Mucosa of stomach (tissue), 1 donor: ENCODE data around the gene COL4A3.

ENCODE experiments used
- H3K27me3 ChIP-seq: one replicate; pipeline ENCODE4 v1.7.0; 2013; ENCODE audit warnings: mild to moderate bottlenecking, low read length; ENCODE audit not compliant: control insufficient read depth, insufficient read depth
- H3K36me3 ChIP-seq: one replicate; pipeline ENCODE4 v1.7.0; 2013; ENCODE audit warnings: low read length; ENCODE audit not compliant: control insufficient read depth, insufficient read depth
- H3K4me1 ChIP-seq: one replicate; pipeline ENCODE4 v1.7.0; 2013; ENCODE audit warnings: mild to moderate bottlenecking, low read length; ENCODE audit not compliant: control insufficient read depth, insufficient read depth
- H3K4me3 ChIP-seq: one replicate; pipeline ENCODE4 v1.7.0; 2013; ENCODE audit warnings: low read length
- H3K9ac ChIP-seq: one replicate; pipeline ENCODE4 v1.7.0; 2013; ENCODE audit warnings: mild to moderate bottlenecking, low read length, moderate library complexity
- H3K9me3 ChIP-seq: one replicate; pipeline ENCODE4 v1.7.0; 2013; ENCODE audit warnings: mild to moderate bottlenecking, low read length, moderate library complexity; ENCODE audit not compliant: control insufficient read depth
- donor health status: Pancreatic carcinoma.

Gene COL4A3

DNA sequence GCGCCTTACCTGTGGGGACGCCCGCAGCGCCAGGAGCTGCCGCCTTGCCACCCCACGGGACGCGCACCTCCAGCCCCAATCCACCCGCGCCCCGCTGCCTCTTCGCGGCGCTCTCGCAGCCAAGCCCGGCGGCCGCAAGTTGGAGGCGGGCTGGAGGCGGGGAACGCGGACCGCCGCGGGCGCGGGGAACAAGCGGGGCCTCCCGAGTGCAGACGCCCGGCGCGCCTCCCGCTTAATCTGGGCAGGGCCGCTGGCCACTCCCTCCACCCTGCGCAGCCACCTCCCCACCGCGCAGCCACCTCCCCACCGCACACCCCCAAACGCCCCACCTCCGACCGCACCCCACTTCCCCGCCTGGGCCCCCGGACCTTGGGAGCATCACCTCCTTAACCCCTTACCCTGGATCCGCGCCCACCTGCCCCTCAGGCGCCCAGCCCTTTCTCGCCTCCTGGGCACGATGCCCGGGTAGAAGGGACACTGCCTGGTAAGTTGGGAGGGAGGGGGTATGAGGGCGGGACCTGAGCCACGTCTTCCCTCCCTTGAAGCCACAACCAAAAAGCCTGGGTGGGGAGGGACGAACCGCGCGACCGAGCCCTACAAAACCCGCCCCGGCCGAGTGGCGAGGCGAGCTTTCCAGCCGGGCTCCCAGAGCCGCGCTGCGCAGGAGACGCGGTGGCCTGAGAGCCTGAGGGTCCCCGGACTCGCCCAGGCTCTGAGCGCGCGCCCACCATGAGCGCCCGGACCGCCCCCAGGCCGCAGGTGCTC is at the start of gene COL4A3, which contains the start of gene COL4A4:
Gene COL4A3 (plus strand): TSS at position 627 of the 765 bp plus-strand sequence. CDS start 103 bp downstream, at position 730.
Gene COL4A4 (minus strand): TSS at position 208 of the 765 bp plus-strand sequence. CDS start 16,722 bp downstream, outside the sequence.
- Histone ChIP-seq H3K9me3 (no peaks in the 10 kb centered on the region), H3K4me1 (peaks cover 3% of the 10 kb centered on the region), H3K9ac (no peak within 1 kb of the TSS), H3K4me3 (no peak within 1 kb of the TSS), H3K27me3 (peaks cover 56% of the 10 kb centered on the region), H3K36me3 (no peaks in the 10 kb centered on the region)

GRCh38 chr2:227115761-227116160 is 48.7 kb upstream of the COL4A3 start:
- H3K36me3 ChIP-seq: no peaks in the 10 kb centered on the region
- H3K9ac ChIP-seq: no peak overlapping the region
- no peak overlapping the region for H3K4me3 ChIP-seq
- no peaks in the 10 kb centered on the region for H3K27me3 ChIP-seq
- no peaks in the 10 kb centered on the region for H3K9me3 ChIP-seq
- H3K4me1 ChIP-seq: no peaks in the 10 kb centered on the region

DNA sequence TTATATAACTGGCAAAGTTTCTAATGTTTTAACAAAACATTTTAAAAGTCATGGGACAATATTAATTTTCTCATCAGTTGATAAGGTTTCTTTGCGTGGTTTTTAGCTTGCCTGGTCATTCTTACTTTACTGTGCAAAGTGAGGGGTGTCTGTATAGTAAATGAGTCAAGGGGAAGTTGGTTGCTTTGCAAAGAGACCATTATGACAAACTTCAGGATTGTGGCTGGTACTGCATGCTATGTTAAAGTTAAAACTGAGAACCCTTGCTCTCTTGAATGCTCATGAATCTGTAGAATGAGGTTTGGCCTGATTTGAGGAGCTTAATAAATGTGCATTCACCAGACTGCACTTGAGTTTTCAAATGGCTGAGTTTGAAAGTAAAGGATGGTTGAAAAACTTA is 47.4 kb upstream of the COL4A3 start:
- no peaks in the 10 kb centered on the region for H3K9me3 ChIP-seq
- no peak overlapping the region for H3K4me3 ChIP-seq
- no peak overlapping the region for H3K9ac ChIP-seq
- no peaks in the 10 kb centered on the region for H3K27me3 ChIP-seq
- no peaks in the 10 kb centered on the region for H3K36me3 ChIP-seq
- H3K4me1 ChIP-seq: no peaks in the 10 kb centered on the region

DNA sequence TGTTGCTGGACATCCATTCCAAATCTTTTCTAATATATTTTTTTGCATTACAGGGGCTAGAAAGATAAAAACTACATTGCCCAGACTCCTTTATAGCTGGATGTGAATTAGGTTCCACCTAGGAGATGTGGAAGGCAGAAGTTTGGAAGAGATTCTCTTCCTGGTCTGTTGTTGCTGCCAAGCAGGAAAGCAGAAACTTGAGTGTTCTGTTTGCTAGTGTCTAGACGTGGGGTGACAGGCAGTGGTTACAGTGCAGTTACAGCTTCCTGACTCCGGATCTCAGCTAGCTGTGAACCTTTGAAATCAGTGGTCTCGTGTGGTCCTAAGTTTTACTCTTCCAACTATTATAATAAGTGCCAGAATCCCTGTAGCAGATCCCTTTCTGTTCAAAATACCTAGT is 46.6 kb upstream of the COL4A3 start:
- H3K4me3 ChIP-seq: no peak overlapping the region
- H3K27me3 ChIP-seq: no peaks in the 10 kb centered on the region
- no peaks in the 10 kb centered on the region for H3K4me1 ChIP-seq
- H3K9me3 ChIP-seq: no peaks in the 10 kb centered on the region
- no peaks in the 10 kb centered on the region for H3K36me3 ChIP-seq
- H3K9ac ChIP-seq: no peak overlapping the region

GRCh38 chr2:227118353-227118752 is 46.1 kb upstream of the COL4A3 start:
- Histone ChIP-seq H3K27me3 (no peaks in the 10 kb centered on the region), H3K9me3 (no peaks in the 10 kb centered on the region), H3K36me3 (no peaks in the 10 kb centered on the region)

GRCh38 chr2:227123697-227124096 is 40.7 kb upstream of the COL4A3 start:
- Histone ChIP-seq H3K9me3 (no peaks in the 10 kb centered on the region), H3K9ac (no peak overlapping the region), H3K4me1 (no peaks in the 10 kb centered on the region), H3K36me3 (no peaks in the 10 kb centered on the region), H3K27me3 (peaks cover 6% of the 10 kb centered on the region), H3K4me3 (no peak overlapping the region)

More at GRCh38 chr2:227118353-227118752, 46.1 kb upstream of the COL4A3 start:
- Histone ChIP-seq H3K4me1 (no peaks in the 10 kb centered on the region), H3K9ac (no peak overlapping the region), H3K4me3 (no peak overlapping the region)

DNA sequence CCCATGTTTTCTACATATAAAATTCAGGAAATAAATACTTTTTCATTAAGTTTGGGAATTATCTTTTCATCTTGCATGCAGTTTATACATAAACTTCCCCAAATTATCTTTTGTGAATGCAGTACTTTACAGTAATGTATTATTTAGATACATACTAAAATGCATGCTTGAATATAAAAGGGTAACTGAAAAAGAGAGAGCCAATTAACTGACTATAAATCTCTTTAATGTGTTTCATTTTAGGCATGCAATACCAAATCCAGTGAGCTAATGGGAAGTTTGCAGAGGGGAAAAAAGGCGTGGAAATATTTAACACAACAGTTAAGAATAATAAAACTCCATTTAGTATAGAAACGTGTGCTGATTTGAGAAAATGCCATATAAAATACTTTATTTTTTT is 39.6 kb upstream of the COL4A3 start:
- H3K27me3 ChIP-seq: peaks cover 6% of the 10 kb centered on the region
- no peaks in the 10 kb centered on the region for H3K4me1 ChIP-seq
- H3K9ac ChIP-seq: no peak overlapping the region
- no peaks in the 10 kb centered on the region for H3K36me3 ChIP-seq
- no peak overlapping the region for H3K4me3 ChIP-seq
- no peaks in the 10 kb centered on the region for H3K9me3 ChIP-seq

GRCh38 chr2:227125506-227125905 is 38.9 kb upstream of the COL4A3 start:
- Histone ChIP-seq H3K27me3 (peaks cover 6% of the 10 kb centered on the region), H3K9ac (no peak overlapping the region), H3K4me3 (no peak overlapping the region), H3K36me3 (no peaks in the 10 kb centered on the region), H3K4me1 (no peaks in the 10 kb centered on the region), H3K9me3 (no peaks in the 10 kb centered on the region)

GRCh38 chr2:227127201-227127600 is 37.2 kb upstream of the COL4A3 start:
- Histone ChIP-seq H3K9me3 (no peaks in the 10 kb centered on the region), H3K9ac (no peak overlapping the region), H3K36me3 (no peaks in the 10 kb centered on the region), H3K4me3 (no peak overlapping the region), H3K27me3 (peaks cover 6% of the 10 kb centered on the region), H3K4me1 (no peaks in the 10 kb centered on the region)

GRCh38 chr2:227130636-227131035 is 33.8 kb upstream of the COL4A3 start:
- Histone ChIP-seq H3K4me1 (no peaks in the 10 kb centered on the region), H3K9me3 (no peaks in the 10 kb centered on the region), H3K27me3 (peaks cover 6% of the 10 kb centered on the region), H3K9ac (no peak overlapping the region), H3K36me3 (no peaks in the 10 kb centered on the region), H3K4me3 (no peak overlapping the region)

DNA sequence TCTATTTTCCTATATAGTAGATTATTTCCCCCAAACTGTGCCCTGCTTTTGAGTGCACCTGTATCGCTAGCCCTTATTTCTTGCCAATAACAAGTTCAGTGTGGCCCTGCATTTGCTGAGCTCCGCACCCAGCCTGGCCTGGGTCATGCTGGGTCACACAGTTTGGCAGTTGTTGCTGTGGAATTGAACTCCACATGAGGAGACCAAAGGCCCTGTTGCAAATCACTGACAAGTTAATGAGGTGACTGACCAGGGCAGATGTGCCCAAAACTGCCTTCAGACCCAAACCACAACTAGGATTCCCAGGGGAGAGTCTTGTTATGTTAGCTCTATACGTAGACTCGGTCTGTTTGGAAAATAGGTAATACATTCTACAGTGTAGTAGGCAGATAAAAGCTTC is 31.4 kb upstream of the COL4A3 start:
- Histone ChIP-seq H3K9me3 (no peaks in the 10 kb centered on the region), H3K27me3 (peaks cover under 1% of the 10 kb centered on the region), H3K36me3 (no peaks in the 10 kb centered on the region), H3K9ac (no peak overlapping the region), H3K4me1 (no peaks in the 10 kb centered on the region), H3K4me3 (no peak overlapping the region)

- Histone ChIP-seq H3K36me3 (no peaks in the 10 kb centered on the region), H3K9me3 (no peaks in the 10 kb centered on the region), H3K27me3 (no peaks in the 10 kb centered on the region), H3K4me3 (no peak overlapping the region), H3K9ac (no peak overlapping the region), H3K4me1 (no peaks in the 10 kb centered on the region)
Measured at GRCh38 chr2:227134591-227134990, 29.8 kb upstream of the COL4A3 start.
